HUES6 (cell line): ENCODE data around the gene IFT43.

Experiments used
- H3K27ac ChIP-seq: 2 replicates; pipeline ENCODE4 v1.7.0; 2013; ENCODE audit warnings: low read depth, mild to moderate bottlenecking, low read length, inconsistent platforms
- H3K27me3 ChIP-seq: 2 replicates; pipeline ENCODE4 v1.6.1; 2013; ENCODE audit warnings: low read length; ENCODE audit not compliant: control insufficient read depth, insufficient read depth
- H3K36me3 ChIP-seq: 2 replicates; pipeline ENCODE4 v1.6.1; 2013; ENCODE audit warnings: low read length; ENCODE audit not compliant: control insufficient read depth, insufficient read depth
- H3K4me1 ChIP-seq: 2 replicates; pipeline ENCODE4 v1.6.1; 2013; ENCODE audit warnings: low read length; ENCODE audit not compliant: control insufficient read depth, insufficient read depth
- H3K4me3 ChIP-seq: 2 replicates; pipeline ENCODE4 v1.5.1; 2013; ENCODE audit warnings: low read depth, low read length
- H3K9ac ChIP-seq: one replicate; pipeline ENCODE4 v1.6.1; 2013; ENCODE audit warnings: mild to moderate bottlenecking, low read length
- H3K9me3 ChIP-seq: 2 replicates; pipeline ENCODE4 v1.6.1; 2013; ENCODE audit warnings: low read depth, low read length; ENCODE audit not compliant: control insufficient read depth, insufficient read depth

Gene IFT43

GRCh38 chr14:75980856-75981255, 4.7 kb upstream of the IFT43 start:
- peaks cover 28% of the 10 kb centered on the region for H3K4me1 ChIP-seq

GRCh38 chr14:75981426-75982265, 3.9 kb upstream of the IFT43 start, which contains the start of gene TGFB3:
TGFB3 (minus strand) TSS chr14:75981995; CDS start chr14:75980893, 1,102 bp downstream.
- H3K27me3 ChIP-seq, result peaks cover 28% of the 10 kb centered on the region
- H3K27ac ChIP-seq, result no peak within 1 kb of the TSS
- no peaks in the 10 kb centered on the region for H3K9me3 ChIP-seq
- no peaks in the 10 kb centered on the region for H3K36me3 ChIP-seq
- H3K4me1 ChIP-seq, result peaks cover 29% of the 10 kb centered on the region
- peak within 1 kb of the TSS; percentile 18 for H3K9ac ChIP-seq
- peak within 1 kb of the TSS; percentile 63 for H3K4me3 ChIP-seq

More at GRCh38 chr14:75980856-75981255, 4.7 kb upstream of the IFT43 start:
- Histone ChIP-seq H3K9me3 (no peaks in the 10 kb centered on the region), H3K27ac (no peak overlapping the region), H3K27me3 (peaks cover 28% of the 10 kb centered on the region), H3K36me3 (no peaks in the 10 kb centered on the region), H3K9ac (no peak overlapping the region), H3K4me3 (no peak overlapping the region)

GRCh38 chr14:75982266-75983018, 3.1 kb upstream of the IFT43 start:
- peaks cover 28% of the 10 kb centered on the region for H3K27me3 ChIP-seq
- peak overlapping the region; percentile 63 for H3K4me3 ChIP-seq
- peak overlapping the region; percentile 18 for H3K9ac ChIP-seq
- peaks cover 22% of the 10 kb centered on the region for H3K4me1 ChIP-seq
- no peak overlapping the region for H3K27ac ChIP-seq
- H3K9me3 ChIP-seq, result no peaks in the 10 kb centered on the region
- no peaks in the 10 kb centered on the region for H3K36me3 ChIP-seq

- Histone ChIP-seq H3K9ac (peak overlapping the region; percentile 18), H3K4me3 (peak overlapping the region; percentile 63), H3K4me1 (peaks cover 17% of the 10 kb centered on the region), H3K27me3 (peaks cover 28% of the 10 kb centered on the region), H3K36me3 (no peaks in the 10 kb centered on the region), H3K27ac (no peak overlapping the region), H3K9me3 (no peaks in the 10 kb centered on the region)
Measured at GRCh38 chr14:75983019-75983358, 2.6 kb upstream of the IFT43 start.

- peaks cover 28% of the 10 kb centered on the region for H3K27me3 ChIP-seq
- H3K4me3 ChIP-seq, result no peak overlapping the region
- no peaks in the 10 kb centered on the region for H3K9me3 ChIP-seq
- no peak overlapping the region for H3K27ac ChIP-seq
- peaks cover 14% of the 10 kb centered on the region for H3K4me1 ChIP-seq
- no peak overlapping the region for H3K9ac ChIP-seq
- H3K36me3 ChIP-seq, result peaks cover 6% of the 10 kb centered on the region; the same call in 1 of the 2 replicates
Measured at GRCh38 chr14:75984674-75985073, 889 bp upstream of the IFT43 start.

- no peak overlapping the region for H3K27ac ChIP-seq
- peak overlapping the region; percentile 75 for H3K4me3 ChIP-seq
- H3K9me3 ChIP-seq, result no peaks in the 10 kb centered on the region
- peaks cover 22% of the 10 kb centered on the region for H3K27me3 ChIP-seq
- H3K36me3 ChIP-seq, result peaks cover 17% of the 10 kb centered on the region
- peaks cover 5% of the 10 kb centered on the region; the same call in 1 of the 2 replicates for H3K4me1 ChIP-seq
- peak overlapping the region; percentile 65 for H3K9ac ChIP-seq
Measured at GRCh38 chr14:75986439-75986765, 839 bp downstream of the IFT43 start.

- peaks cover 5% of the 10 kb centered on the region; the same call in 1 of the 2 replicates for H3K4me1 ChIP-seq
- peaks cover 24% of the 10 kb centered on the region for H3K36me3 ChIP-seq
- peaks cover 22% of the 10 kb centered on the region for H3K27me3 ChIP-seq
- H3K9me3 ChIP-seq, result no peaks in the 10 kb centered on the region
- H3K4me3 ChIP-seq, result no peak overlapping the region
- no peak overlapping the region for H3K27ac ChIP-seq
- no peak overlapping the region for H3K9ac ChIP-seq
Measured at GRCh38 chr14:75987201-75987970, 1.8 kb downstream of the IFT43 start.

GRCh38 chr14:75989134-75989533, 3.6 kb downstream of the IFT43 start:
- no peak overlapping the region for H3K4me3 ChIP-seq
- peaks cover 27% of the 10 kb centered on the region for H3K36me3 ChIP-seq
- no peak overlapping the region for H3K27ac ChIP-seq
- H3K4me1 ChIP-seq, result peaks cover 5% of the 10 kb centered on the region; the same call in 1 of the 2 replicates
- no peak overlapping the region for H3K9ac ChIP-seq
- no peaks in the 10 kb centered on the region for H3K9me3 ChIP-seq
- peaks cover 8% of the 10 kb centered on the region for H3K27me3 ChIP-seq

GRCh38 chr14:75990297-75990696, 4.7 kb downstream of the IFT43 start:
- Histone ChIP-seq H3K4me3 (no peak overlapping the region), H3K9ac (no peak overlapping the region), H3K9me3 (no peaks in the 10 kb centered on the region), H3K27me3 (no peaks in the 10 kb centered on the region), H3K27ac (no peak overlapping the region), H3K36me3 (peaks cover 29% of the 10 kb centered on the region), H3K4me1 (peaks cover 5% of the 10 kb centered on the region; the same call in 1 of the 2 replicates)

- no peaks in the 10 kb centered on the region for H3K4me1 ChIP-seq
- H3K9ac ChIP-seq, result no peak overlapping the region
- peaks cover 42% of the 10 kb centered on the region for H3K36me3 ChIP-seq
- H3K9me3 ChIP-seq, result no peaks in the 10 kb centered on the region
- no peak overlapping the region for H3K4me3 ChIP-seq
- no peaks in the 10 kb centered on the region for H3K27me3 ChIP-seq
- H3K27ac ChIP-seq, result no peak overlapping the region
Measured at GRCh38 chr14:75991753-75992152, 6.2 kb downstream of the IFT43 start.
